Kidney (tissue), 14 donors: ENCODE results near the gene GNGT2. TPM values are rescaled to one million over a fixed set of nuclear protein-coding genes. Genes with fewer than 3 reads are reported as not detected.
A peak's percentile ranks its signal among the peaks of the same experiment; 100 is the strongest.

Experiments used
- DNase-seq, 5 donors: peaks; one replicate each; pipeline ENCODE4 v3.0.0-alpha.2; 2013 to 2020
- FAIRE-seq: peaks from 2 replicates; lab custom pipeline; 2012; peaks lifted over from hg19 to GRCh38; lab: Jason Lieb, UNC
- H3K27ac ChIP-seq, 2 donors: one replicate each; pipeline ENCODE4 v1.7.0; 2013; ENCODE audit warnings: low read depth in 2 of 2, low read length in 2 of 2, inconsistent platforms in 1 of 2
- H3K27me3 ChIP-seq: one replicate; pipeline ENCODE4 v1.7.1; 2013; ENCODE audit warnings: low read length, inconsistent platforms; ENCODE audit not compliant: control insufficient read depth, insufficient read depth
- H3K36me3 ChIP-seq, 3 donors: one replicate each; pipeline versions ENCODE4 v1.7.0 to v1.7.1; 2013; ENCODE audit warnings: low read length in 3 of 3, control low read depth in 1 of 3, inconsistent platforms in 1 of 3; ENCODE audit not compliant: insufficient read depth in 3 of 3, control insufficient read depth in 2 of 3
- H3K4me1 ChIP-seq, 3 donors: one replicate each; pipeline versions ENCODE4 v1.7.0 to v1.7.1; 2013; ENCODE audit warnings: low read length in 3 of 3, inconsistent platforms in 1 of 3, low read depth in 1 of 3; ENCODE audit not compliant: control insufficient read depth in 2 of 3, insufficient read depth in 2 of 3
- H3K4me3 ChIP-seq, 3 donors: one replicate each; pipeline versions ENCODE4 v1.7.0 to v1.8.1; 2013; ENCODE audit warnings: low read length in 3 of 3, control low read depth in 1 of 3, inconsistent platforms in 1 of 3
- H3K9ac ChIP-seq, 3 donors: one replicate each; pipeline versions ENCODE4 v1.7.0 to v1.7.1; 2013; ENCODE audit warnings: low read length in 3 of 3, control low read depth in 1 of 3, inconsistent platforms in 1 of 3
- H3K9me3 ChIP-seq, 3 donors: one replicate each; pipeline versions ENCODE4 v1.7.0 to v1.7.1; 2013; ENCODE audit warnings: low read length in 3 of 3, control low read depth in 1 of 3, inconsistent platforms in 1 of 3; ENCODE audit not compliant: control insufficient read depth in 2 of 3, insufficient read depth in 1 of 3
- CTCF ChIP-seq: IDR thresholded peaks from 3 replicates; pipeline ENCODE4 v1.5.1; 2012; ENCODE audit warnings: mild to moderate bottlenecking, moderate library complexity, borderline replicate concordance; ENCODE audit not compliant: insufficient read depth; ENCODE audit errors: extremely low read depth
- intact Hi-C: fragments of 100-400 bp; cut with DNase I; formaldehyde crosslinking; loops from one replicate; pipeline ENCODE4 v1.11.1; 2022
- polyA plus RNA-seq: library from polyadenylated mRNA; stranded (reverse); fragments of 350-450 nt; fragmentation: Illumina TruSeq; extraction: RNeasy Lipid Tissue Mini Kit (QIAGEN cat#74804); gene quantifications from one replicate; pipeline ENCODE4 v1.2.3, GENCODE V29; 2014; ENCODE audit warnings: low read depth, low replicate concordance; ENCODE audit not compliant: insufficient read depth
- total RNA-seq: library from RNA; stranded (reverse); fragmentation: NEBNext Ultra II Directional; extraction: Animal tissue kit (Norgen Biotek cat#: 25700); gene quantifications from one replicate; pipeline ENCODE4 v1.2.1, GENCODE V29; 2021
- donor health status: control.
- donor health status: control.
- donor health status: control.
- donor health status: control.
- donor health status: control.
- donor health status: DM: yes; HTN: yes; CAD: no.
- donor health status: Normal renal cell carcinoma (clear cell type).

Gene GNGT2
- total and polyA plus RNA-seq, 2 donors from 2014 or later, result 4.7 to 8.3 TPM

GRCh38 chr17:49229076-49229804, 18.9 kb upstream of the GNGT2 start:
- intact Hi-C loops, result loop anchor here (5.0 kb wide), 1 partner anchor 47 kb away; no protein-coding TSS in a partner anchor
- Histone ChIP-seq H3K4me3 (no peak overlapping the region), H3K27me3 (peaks cover 16% of the 10 kb centered on the region), H3K4me1 (peaks cover 0 to 16% (median 6%) of the 10 kb centered on the region in 3 donors), H3K27ac (no peak overlapping the region), H3K9ac (no peak overlapping the region), H3K36me3 (no peaks in the 10 kb centered on the region), H3K9me3 (no peaks in the 10 kb centered on the region)
- FAIRE-seq (no peak), DNase-seq (no peak)
- TF ChIP-seq CTCF, result no peak

- Histone ChIP-seq H3K9me3 (no peaks in the 10 kb centered on the region), H3K36me3 (no peaks in the 10 kb centered on the region), H3K27ac (no peak overlapping the region), H3K9ac (peak overlapping the region in 1 of 3 donors; percentile 23), H3K27me3 (peaks cover 23% of the 10 kb centered on the region), H3K4me3 (no peak overlapping the region), H3K4me1 (peaks cover 0 to 18% (median 6%) of the 10 kb centered on the region in 3 donors)
- intact Hi-C loops, result loop anchor here (5.0 kb wide), 1 partner anchor 45 kb away; no protein-coding TSS in a partner anchor
- DNase-seq (peak in 4 of 5 donors; percentile 74 to 85 (median 80)), FAIRE-seq (no peak)
- peak; percentile 83 for TF ChIP-seq CTCF
Measured at GRCh38 chr17:49227436-49228261, 17.3 kb upstream of the GNGT2 start.

GRCh38 chr17:49226771-49227435, 16.5 kb upstream of the GNGT2 start:
- DNase-seq (no peak), FAIRE-seq (no peak)
- H3K27ac ChIP-seq, result no peak overlapping the region
- H3K4me3 ChIP-seq, result no peak overlapping the region
- H3K27me3 ChIP-seq, result peaks cover 23% of the 10 kb centered on the region
- no peak for TF ChIP-seq CTCF
- H3K4me1 ChIP-seq, result peaks cover 0 to 18% (median 6%) of the 10 kb centered on the region in 3 donors
- intact Hi-C loops, result loop anchor here (5.0 kb wide), 1 partner anchor 45 kb away; no protein-coding TSS in a partner anchor
- H3K36me3 ChIP-seq, result no peaks in the 10 kb centered on the region
- H3K9ac ChIP-seq, result peak overlapping the region in 1 of 3 donors; percentile 23
- no peaks in the 10 kb centered on the region for H3K9me3 ChIP-seq
